Activated CD4-positive, CD25-positive, alpha-beta regulatory T cell treated with anti-CD3 and anti-CD28 coated beads, Interleukin-2, amount 50 U/mL, for 16 hours (primary cell): Measurements from ENCODE around the gene CCDC197.

Source experiments
- DNase-seq: peaks from one replicate; pipeline ENCODE4 v3.0.0-alpha.2; 2020; ENCODE audit warnings: low read depth, low spot score

The CCDC197 gene

GRCh38 chr14:93997082-93997481 is at the start of gene CCDC197:
TSS of gene CCDC197 (plus strand) at chr14:93997301. CDS start at chr14:93998132, 831 bp downstream.
- no peak for DNase-seq

GRCh38 chr14:93949511-93950075 is 47.5 kb upstream of the CCDC197 start:
- no peak for DNase-seq

GRCh38 chr14:93950948-93951634 is 46.0 kb upstream of the CCDC197 start:
- no peak for DNase-seq

GRCh38 chr14:93951635-93952540 is 45.2 kb upstream of the CCDC197 start:
- DNase-seq: no peak

GRCh38 chr14:93952829-93953228 is 44.3 kb upstream of the CCDC197 start:
- DNase-seq: no peak

GRCh38 chr14:93953263-93953662 is 43.8 kb upstream of the CCDC197 start:
- DNase-seq: no peak

- DNase-seq: no peak
Observed at GRCh38 chr14:93953739-93954515, 43.2 kb upstream of the CCDC197 start.

- no peak for DNase-seq
Observed at GRCh38 chr14:93954516-93954830, 42.6 kb upstream of the CCDC197 start.

GRCh38 chr14:93954900-93955849 is 41.9 kb upstream of the CCDC197 start:
- no peak for DNase-seq

- no peak for DNase-seq
Observed at GRCh38 chr14:93955850-93956481, 41.1 kb upstream of the CCDC197 start.

- DNase-seq: no peak
Observed at GRCh38 chr14:93956514-93957332, 40.4 kb upstream of the CCDC197 start.

- DNase-seq: no peak
Observed at GRCh38 chr14:93957333-93957710, 39.8 kb upstream of the CCDC197 start.

GRCh38 chr14:93957751-93958566 is 39.1 kb upstream of the CCDC197 start:
- no peak for DNase-seq

GRCh38 chr14:93958567-93959238 is 38.4 kb upstream of the CCDC197 start:
- DNase-seq: no peak

GRCh38 chr14:93959239-93960107 is 37.6 kb upstream of the CCDC197 start:
- DNase-seq: peak; percentile 87

GRCh38 chr14:93960108-93960475 is 37.0 kb upstream of the CCDC197 start:
- no peak for DNase-seq
